Osteocyte (in vitro differentiated cells): ENCODE data around the gene CTCFL. TPM values are rescaled to one million over a fixed set of nuclear protein-coding genes. Genes with fewer than 3 reads are reported as not detected.

Experiments
- DNase-seq: peaks from one replicate; pipeline ENCODE4 v3.0.0; 2021; ENCODE audit warnings: mixed read lengths; ENCODE audit not compliant: unreplicated experiment; ENCODE audit errors: extremely low spot score
- H3K27ac Mint-ChIP-seq: one replicate; pipeline ENCODE4 v1.8.0; 2021; ENCODE audit warnings: mild to moderate bottlenecking, mixed read lengths; ENCODE audit not compliant: unreplicated experiment
- H3K27me3 Mint-ChIP-seq: one replicate; pipeline ENCODE4 v1.8.0; 2021; ENCODE audit warnings: mixed read lengths; ENCODE audit not compliant: unreplicated experiment
- H3K36me3 Mint-ChIP-seq: one replicate; pipeline ENCODE4 v1.8.0; 2021; ENCODE audit warnings: mixed read lengths; ENCODE audit not compliant: unreplicated experiment
- H3K4me1 Mint-ChIP-seq: one replicate; pipeline ENCODE4 v1.8.0; 2021; ENCODE audit warnings: mixed read lengths; ENCODE audit not compliant: unreplicated experiment
- H3K4me3 Mint-ChIP-seq: one replicate; pipeline ENCODE4 v1.8.0; 2021; ENCODE audit warnings: mild to moderate bottlenecking, moderate library complexity, mixed read lengths; ENCODE audit not compliant: unreplicated experiment
- H3K9me3 Mint-ChIP-seq: one replicate; pipeline ENCODE4 v1.8.0; 2021; ENCODE audit warnings: mixed read lengths; ENCODE audit not compliant: unreplicated experiment
- total RNA-seq: library from RNA; stranded (reverse); gene quantifications from 2 replicates; pipeline ENCODE4 v1.2.1, GENCODE V29; 2021
- TF ChIP-seq, protein P1 (sequence below): fragments of 200-600 bp; sonication (generic); IDR thresholded peaks from 2 replicates; pipeline ENCODE4 v1.5.0; 2021; ENCODE audit warnings: antibody characterized with exemption, mild to moderate bottlenecking, moderate library complexity

The CTCFL gene
- total RNA-seq, 1 donor from 2014 or later: not detected

- Mint-ChIP-seq H3K9me3 (no peaks in the 10 kb centered on the region), H3K27ac (no peak overlapping the region), H3K36me3 (no peaks in the 10 kb centered on the region), H3K27me3 (peaks cover 12% of the 10 kb centered on the region), H3K4me1 (no peaks in the 10 kb centered on the region), H3K4me3 (no peak overlapping the region)
- TF ChIP-seq, protein P1, sequence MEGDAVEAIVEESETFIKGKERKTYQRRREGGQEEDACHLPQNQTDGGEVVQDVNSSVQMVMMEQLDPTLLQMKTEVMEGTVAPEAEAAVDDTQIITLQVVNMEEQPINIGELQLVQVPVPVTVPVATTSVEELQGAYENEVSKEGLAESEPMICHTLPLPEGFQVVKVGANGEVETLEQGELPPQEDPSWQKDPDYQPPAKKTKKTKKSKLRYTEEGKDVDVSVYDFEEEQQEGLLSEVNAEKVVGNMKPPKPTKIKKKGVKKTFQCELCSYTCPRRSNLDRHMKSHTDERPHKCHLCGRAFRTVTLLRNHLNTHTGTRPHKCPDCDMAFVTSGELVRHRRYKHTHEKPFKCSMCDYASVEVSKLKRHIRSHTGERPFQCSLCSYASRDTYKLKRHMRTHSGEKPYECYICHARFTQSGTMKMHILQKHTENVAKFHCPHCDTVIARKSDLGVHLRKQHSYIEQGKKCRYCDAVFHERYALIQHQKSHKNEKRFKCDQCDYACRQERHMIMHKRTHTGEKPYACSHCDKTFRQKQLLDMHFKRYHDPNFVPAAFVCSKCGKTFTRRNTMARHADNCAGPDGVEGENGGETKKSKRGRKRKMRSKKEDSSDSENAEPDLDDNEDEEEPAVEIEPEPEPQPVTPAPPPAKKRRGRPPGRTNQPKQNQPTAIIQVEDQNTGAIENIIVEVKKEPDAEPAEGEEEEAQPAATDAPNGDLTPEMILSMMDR: no peak
- no peak for DNase-seq
These were observed 2.0 kb upstream of the CTCFL start for GRCh38 chr20:57526885-57527460.

DNA sequence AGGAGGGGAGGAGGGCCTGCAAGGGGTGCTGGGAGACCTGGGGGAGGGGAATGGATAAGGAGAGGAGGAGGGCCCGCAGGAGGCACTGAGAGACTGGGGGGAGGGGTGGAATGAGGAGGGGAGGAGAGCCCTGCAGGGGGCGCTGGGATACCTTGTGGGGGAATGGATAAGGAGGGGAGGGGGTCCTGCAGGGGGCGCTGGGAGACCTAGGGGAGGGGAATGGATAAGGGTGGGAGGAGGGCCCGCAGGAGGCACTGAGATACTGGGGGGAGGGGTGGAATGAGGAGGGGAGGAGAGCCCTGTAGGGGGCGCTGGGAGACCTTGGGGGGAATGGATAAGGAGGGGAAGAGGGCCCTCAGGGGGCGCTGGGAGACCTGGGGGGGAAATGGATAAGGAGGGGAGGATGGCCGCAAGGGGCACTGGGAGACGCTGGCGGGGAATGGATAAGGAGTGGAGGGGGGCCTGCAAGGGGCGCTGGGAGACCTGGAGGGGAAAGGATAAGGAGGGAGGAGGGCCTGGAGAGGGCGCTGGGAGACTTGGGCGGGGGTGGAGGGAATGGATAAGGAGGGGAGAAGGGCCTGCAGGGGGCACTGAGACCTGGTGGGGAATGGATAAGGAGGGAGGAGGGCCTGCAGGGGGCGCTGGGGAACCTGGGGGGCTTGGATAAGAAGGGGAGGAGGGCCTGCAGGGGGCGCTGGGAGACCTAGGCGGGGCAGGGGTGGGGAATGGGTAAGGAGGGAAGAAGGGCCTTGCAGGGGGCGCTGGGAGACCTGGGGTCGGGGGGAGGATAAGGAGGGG, 1.3 kb upstream of the CTCFL start:
- H3K4me1 Mint-ChIP-seq: no peaks in the 10 kb centered on the region
- no peak overlapping the region for H3K4me3 Mint-ChIP-seq
- H3K27ac Mint-ChIP-seq: no peak overlapping the region
- peaks cover 9% of the 10 kb centered on the region for H3K27me3 Mint-ChIP-seq
- no peak for DNase-seq
- TF ChIP-seq, protein P1: no peak
- H3K9me3 Mint-ChIP-seq: no peaks in the 10 kb centered on the region
- no peaks in the 10 kb centered on the region for H3K36me3 Mint-ChIP-seq

DNA sequence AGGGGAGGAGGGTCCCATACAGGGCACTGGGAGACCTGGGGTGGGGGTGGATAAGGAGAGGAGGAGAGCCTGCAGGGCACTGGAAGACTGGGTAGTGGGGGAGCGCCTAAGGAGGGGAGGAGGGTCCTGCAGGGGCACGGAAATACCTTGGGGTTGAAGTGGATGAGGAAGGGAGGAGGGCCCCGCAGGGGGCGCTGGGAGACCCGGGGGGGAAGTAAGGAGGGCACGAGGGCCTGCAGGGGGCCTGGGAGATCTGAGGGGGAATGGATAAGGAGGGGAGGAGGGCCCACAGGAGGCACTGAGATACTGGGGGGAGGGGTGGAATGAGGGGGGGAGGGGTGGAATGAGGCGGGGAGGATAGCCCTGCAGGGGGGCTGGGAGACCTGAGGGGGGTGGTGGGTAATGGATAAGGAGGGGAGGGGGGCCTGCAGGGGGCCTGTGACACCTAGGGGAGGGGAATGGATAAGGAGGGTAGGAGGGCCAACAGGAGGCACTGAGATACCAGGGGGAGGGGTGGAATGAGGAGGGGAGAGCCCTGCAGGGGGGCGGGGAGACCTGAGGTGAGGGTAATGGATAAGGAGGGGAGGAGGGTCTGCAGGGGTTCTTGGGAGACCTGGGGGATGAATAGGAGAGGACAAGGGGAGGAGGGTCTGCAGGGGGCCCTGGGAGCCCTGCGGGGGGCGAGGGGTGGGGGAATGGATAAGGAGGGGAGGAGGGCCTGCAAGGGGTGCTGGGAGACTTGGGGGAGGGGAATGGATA, 567 bp upstream of the CTCFL start:
- Mint-ChIP-seq H3K27ac (no peak overlapping the region), H3K4me3 (no peak overlapping the region), H3K4me1 (no peaks in the 10 kb centered on the region), H3K9me3 (no peaks in the 10 kb centered on the region), H3K27me3 (peaks cover 8% of the 10 kb centered on the region), H3K36me3 (no peaks in the 10 kb centered on the region)
- no peak for DNase-seq
- TF ChIP-seq, protein P1: no peak

- TF ChIP-seq, protein P1: no peak
- Mint-ChIP-seq H3K4me1 (no peaks in the 10 kb centered on the region), H3K27ac (no peak overlapping the region), H3K27me3 (peaks cover 12% of the 10 kb centered on the region), H3K4me3 (no peak overlapping the region), H3K9me3 (no peaks in the 10 kb centered on the region), H3K36me3 (no peaks in the 10 kb centered on the region)
- DNase-seq: no peak
These were observed 1.2 kb downstream of the CTCFL start for GRCh38 chr20:57523782-57524181.
